SK-N-SH treated with all-trans-retinoic acid at 6 μM for 48 hours (cell line): ENCODE results near the gene UHMK1.

Experiments
- GLIS3 ChIP-seq: fragments of 250-450 bp; sonication (Bioruptor Pico); IDR thresholded peaks from 2 replicates; pipeline ENCODE4 v1.5.0; 2020; ENCODE audit warnings: mild to moderate bottlenecking, moderate library complexity
- ISL1 ChIP-seq: fragments of 250-450 bp; sonication (Bioruptor Pico); IDR thresholded peaks from 2 replicates; pipeline ENCODE4 v2.1.2; 2022; ENCODE audit warnings: mild to moderate bottlenecking, moderate library complexity
- ZC3H10 ChIP-seq: fragments of 250-450 bp; sonication (Bioruptor Pico); IDR thresholded peaks from 2 replicates; pipeline ENCODE4 v1.5.1; 2021; ENCODE audit warnings: mild to moderate bottlenecking, moderate library complexity

DNA sequence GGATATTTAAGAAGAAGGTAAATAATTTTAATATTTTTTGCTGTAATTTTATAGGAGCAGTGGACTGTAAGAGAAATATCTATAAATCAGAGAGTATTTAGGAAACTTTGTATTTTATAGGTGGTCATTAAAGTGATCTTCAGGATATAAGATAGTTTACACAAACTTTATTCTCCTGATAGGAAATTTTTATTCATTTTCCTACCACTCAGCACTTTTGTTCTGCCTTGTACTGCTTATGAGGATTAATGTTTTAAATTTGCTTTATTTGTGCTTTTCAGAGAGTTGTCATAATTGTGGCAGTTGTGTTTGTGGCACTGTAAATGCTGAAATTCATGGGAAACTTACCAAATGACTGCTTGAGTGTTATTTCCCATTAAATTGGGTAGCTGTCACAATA lies 29.7 kb downstream of the UHMK1 start:
- no peak for TF ChIP-seq ISL1 (CRISPR knock-in tag)
- TF ChIP-seq GLIS3 (CRISPR knock-in tag) = no peak
- no peak for TF ChIP-seq ZC3H10
